CD4-positive, alpha-beta T cell treated with Interferon alpha-2 for 1 hour (primary cell): ENCODE results near the gene CRAMP1.
A peak's percentile ranks its signal among the peaks of the same experiment; 100 is the strongest.

Experiments
- DNase-seq, 2 donors: peaks; one replicate each; pipeline ENCODE4 v3.0.0-alpha.2; 2020 to 2022

CRAMP1 gene

DNA sequence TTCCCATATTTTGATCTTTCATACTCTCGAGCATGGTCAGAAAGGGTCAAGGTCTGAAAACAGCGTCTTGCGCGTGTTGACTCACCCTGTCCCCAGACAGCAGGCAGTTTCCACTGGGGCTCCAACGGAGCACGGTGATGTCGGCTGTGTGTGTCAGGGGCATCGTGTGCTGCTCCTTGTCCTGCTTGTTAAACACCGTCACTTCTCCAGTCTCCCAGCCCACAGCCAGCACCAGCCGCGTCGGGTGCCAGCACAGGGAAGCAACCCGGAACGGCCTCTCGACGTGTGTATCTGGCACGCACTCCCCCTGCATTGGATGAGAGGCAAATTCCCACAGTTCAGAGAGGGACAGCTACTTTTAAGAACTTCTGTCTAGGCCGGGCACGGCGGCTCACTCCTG lies 9.9 kb upstream of the CRAMP1 start:
- no peak for DNase-seq

DNA sequence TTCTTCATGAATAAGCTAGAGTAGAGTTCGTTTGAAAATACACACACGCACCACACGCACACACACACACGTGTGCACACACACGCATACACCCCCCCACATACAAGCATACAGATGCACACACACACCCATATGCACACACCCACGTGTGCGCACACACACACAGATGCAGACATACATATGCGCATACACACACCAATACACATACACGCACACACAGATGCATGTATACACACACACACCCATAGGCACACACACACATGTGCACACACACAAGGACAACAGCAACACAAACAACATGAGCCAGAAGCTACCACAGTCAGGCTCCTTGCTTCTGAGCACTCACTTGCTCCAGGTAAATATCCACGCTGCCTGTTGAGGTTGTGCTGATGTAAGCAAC lies 5.4 kb upstream of the CRAMP1 start:
- DNase-seq = no peak

DNA sequence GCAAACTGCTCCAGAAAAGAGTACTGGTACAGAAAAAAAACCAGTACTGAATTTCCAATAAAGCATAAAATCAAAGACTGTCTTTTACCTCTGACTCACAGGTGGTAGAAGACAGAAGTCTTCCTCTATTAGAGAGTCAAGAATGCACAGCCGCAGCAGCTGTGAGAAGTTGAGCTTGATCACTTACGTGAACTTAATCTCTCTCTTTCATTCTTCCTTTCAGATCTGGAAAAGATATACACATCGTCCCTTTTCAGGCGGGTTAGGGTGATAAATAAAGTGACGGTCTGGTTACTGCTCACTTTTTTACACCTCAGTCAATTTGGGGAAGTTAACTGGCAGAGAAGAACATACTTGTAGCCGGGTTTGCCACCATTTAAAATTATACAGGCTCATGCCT lies 4.2 kb upstream of the CRAMP1 start:
- DNase-seq = no peak

DNA sequence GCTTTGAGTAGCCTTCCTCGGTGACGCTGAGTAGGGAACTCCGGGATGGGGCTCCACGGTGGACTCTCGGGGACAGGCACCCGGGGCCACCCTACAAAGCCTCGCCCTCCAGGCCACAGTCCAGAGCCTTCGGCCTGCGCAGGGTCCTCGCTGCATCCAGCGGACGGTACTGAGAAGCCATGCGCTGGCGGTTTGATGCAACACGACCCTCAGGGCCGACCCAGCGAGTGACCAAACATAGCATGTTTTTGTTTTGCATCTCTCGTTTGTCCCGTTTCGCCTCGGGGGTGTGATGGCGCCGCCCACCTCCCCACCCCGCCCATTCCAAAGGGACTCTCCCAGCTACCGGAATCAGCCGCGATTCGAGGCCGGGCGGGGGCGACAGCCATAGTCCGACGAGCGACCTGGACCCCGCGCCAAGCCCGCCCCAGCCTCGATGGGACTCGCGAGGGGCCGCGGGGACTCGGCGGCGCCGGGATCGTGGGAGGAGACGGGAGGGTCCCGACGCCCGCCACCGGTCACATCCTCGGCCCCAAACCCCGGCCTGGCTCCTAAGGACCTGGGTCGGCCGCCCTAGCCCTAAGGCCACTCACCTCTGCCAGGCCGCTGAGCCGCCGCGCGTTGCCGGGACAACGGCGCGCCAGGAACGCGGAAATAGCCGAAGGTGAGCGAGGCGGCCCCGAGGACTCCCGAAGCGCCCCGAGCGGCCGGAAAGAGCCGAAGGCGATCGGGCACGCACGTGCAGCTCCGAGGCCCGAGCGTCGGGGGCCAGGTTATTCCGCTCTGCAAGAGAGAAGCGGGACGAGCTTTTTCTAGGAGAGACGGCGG lies 1.9 kb upstream of the CRAMP1 start:
- DNase-seq = peak; percentile 89 to 92

DNA sequence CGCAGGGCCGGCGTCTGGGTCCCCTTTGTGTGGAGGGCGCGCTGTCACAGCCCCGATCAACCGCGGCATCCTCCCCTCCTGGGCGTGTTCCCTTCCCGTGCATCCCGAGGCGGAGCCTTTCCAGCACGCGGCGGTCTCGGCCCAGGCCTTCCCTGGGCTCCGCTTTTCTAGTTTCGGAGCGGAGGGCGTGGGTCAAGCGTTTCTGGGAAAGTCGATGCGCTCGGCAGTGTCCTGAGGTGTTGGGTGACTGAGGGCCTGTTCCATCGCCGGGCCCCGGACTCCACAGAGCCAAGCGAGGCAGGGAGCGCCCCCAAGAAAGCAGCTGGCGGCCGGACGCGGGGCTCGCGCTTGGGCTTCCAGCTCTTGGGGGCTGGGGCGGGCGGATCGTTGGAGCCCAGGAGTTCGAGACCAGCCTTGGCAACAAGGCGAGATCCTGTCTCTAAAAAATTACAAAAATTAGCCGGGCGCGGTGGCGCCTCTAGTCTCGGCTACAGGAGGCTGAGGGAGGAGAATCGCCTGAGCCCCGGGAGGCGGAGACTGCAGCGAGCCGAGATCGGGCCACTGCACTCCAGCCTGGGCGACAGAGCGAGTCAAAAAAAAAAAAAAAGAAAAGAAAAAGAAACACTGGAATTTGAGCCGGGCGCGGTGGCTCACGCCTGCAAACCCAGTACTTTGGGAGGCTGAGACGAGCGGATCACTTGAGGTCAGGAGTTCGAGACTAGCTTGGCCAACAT lies 1.1 kb upstream of the CRAMP1 start:
- no peak for DNase-seq

DNA sequence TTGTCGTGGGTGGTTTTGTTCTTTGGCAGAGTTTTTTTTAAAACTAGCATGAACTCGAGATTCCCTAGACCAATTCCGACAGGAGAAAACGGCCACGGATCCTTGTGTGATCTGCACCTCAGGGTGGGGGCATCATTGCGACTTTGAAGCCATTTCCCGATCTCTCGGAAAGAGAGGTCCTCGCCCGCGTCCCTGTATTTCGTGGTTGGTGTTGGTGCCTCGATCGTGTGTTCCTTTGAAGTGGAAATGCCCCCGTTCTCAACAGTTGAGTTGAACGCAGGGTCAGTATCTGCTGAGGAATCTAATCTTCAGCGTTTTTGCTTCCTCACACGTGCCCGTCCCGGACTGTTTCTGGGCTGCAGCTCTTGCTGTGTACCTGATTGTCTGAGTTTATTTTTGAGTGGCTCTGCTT lies 1.1 kb downstream of the CRAMP1 start:
- DNase-seq = peak in 1 of 2 donors; percentile 17

DNA sequence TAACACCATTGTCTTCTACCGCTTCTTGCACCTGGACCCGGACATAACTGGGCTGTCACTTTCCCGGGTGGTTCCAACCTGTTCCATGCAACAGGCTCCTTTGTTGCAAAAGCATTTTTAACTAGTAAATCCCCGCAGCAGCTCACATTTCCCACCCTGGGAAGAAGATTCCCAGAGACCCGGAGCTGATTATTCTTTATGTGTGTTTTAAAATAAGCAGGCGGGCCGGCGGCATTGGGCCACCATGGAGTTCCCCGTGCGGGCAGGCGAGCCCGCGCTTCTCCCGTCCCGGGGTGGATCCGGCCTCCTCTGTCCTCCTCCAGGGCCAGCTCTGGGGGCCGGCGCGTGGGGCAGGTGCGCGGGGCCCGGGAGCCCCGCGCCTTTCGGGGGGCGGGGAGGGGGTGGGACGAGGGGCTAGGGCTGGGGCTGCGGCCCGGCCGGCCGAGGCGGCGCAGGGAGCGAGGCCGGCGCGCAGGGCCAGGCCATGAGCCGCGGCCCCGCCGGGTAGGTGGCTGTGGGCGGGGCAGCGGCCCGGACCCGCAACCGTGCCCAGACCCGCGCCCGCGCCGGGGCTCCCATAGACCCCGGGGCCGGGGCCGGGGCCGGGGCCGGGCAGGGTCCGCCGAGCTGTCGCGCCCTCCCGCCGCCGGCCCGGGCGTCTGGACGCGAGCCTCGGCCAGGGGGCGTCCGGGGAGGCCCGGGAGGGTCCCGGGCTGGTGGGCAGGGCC lies 1.7 kb downstream of the CRAMP1 start:
- DNase-seq = peak in 1 of 2 donors; percentile 10

DNA sequence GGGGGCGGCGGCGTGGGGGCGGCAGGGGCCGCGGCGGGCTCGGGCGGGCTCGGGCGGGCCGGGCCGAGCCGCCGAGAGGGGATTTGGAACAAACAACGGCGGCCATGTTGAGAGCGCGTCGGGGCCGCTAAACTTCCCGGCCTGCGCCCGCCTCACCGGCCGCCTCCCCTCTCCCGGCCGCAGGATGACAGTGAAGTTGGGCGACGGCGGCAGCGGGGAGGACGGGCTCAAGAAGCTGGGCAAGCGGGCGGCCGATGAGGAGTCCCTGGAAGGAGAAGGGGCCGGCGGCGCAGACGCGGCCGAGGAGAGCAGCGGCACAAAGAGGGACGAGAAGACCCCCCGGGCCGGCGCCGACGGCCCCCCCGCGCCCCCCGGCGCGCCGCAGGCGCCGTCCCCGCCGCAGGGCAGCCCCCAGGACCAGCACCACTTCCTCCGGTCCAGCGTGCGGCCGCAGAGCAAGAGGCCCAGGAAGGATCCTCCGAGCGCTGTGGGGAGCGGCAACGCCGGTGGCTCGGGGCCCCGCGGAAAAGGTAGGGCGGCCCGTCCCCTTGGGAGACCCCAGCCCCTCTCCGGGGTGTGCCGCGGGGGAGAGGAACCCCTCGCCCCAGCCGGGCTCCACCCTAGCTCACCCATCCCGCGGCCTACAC lies 2.4 kb downstream of the CRAMP1 start:
- peak in 1 of 2 donors; percentile 21 for DNase-seq

DNA sequence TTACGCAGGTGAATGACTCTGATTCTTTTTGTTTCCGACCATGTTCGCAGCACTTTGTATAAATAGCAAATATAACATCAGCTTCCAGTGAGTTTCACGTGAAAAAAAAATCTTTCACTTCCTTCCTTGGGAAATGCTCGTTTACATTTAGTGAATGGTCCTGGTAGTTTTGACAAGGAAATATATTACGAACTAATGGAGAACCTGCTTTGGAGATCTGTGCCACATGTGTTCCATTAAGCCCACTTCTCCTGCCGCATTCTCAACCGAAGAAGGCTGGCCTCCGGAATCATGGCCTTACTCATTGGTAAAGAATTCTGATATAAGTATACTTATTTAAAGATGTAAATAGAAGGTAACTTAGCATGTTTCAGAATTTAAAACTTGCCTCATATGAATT lies 3.6 kb downstream of the CRAMP1 start:
- DNase-seq = no peak

DNA sequence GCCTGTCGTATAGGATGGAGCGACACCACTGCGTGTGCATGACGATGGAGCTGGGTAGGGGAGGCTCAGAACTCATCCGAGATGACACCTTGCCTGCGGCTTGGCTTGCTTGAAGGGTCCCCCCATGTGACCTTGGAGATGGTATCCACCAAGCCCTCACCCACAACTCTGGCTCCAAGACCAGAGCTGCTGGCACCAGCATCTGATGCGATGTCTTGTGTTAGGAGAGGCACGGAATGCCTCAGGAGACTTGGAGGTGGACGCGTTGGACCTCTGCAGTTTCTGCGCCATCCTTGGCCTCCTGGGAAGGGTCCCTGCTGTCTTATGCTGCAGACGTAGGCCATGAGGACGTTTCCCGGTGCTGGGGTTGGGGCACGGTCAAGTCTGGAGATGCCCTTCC lies 7.8 kb downstream of the CRAMP1 start:
- DNase-seq = no peak

DNA sequence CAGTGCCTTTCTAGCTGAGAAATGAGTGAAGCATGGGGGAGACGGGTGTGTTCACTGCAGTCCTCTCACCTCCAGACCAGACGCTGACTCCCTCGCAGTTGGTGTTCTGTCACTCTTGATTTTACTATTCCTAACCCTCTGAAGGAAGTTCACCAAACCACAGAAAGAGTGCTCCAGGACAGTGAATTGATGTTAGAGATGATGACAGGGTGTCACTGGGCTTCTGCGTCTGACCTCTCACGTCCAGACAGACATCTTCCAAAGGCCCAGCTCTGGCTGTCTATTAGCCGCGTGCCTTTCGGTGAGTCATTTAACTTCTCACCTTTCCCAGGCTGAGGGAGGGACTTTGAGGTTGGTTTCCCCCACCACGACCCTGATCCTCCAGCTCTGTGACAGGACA lies 8.2 kb downstream of the CRAMP1 start:
- DNase-seq = no peak

DNA sequence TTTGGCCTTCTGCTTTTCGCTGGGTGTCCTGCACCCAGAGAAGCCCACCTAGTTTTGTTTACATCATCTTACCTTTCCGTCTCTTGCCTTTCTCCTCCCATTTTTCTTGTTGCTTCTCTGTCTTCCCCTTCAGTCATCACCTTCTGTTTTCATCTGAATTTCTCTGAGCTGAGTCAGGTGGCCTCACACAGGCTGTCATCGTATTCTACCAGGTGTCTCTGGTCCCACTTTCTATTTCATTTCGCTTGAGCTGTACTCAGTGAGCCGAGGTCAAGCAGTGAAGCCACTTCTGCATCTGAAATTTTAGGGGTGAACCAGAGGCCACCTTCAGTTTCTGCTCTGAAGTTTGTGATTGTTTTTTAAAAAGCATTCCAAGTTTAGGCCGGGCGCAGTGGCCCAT lies 9.7 kb downstream of the CRAMP1 start:
- no peak for DNase-seq

DNA sequence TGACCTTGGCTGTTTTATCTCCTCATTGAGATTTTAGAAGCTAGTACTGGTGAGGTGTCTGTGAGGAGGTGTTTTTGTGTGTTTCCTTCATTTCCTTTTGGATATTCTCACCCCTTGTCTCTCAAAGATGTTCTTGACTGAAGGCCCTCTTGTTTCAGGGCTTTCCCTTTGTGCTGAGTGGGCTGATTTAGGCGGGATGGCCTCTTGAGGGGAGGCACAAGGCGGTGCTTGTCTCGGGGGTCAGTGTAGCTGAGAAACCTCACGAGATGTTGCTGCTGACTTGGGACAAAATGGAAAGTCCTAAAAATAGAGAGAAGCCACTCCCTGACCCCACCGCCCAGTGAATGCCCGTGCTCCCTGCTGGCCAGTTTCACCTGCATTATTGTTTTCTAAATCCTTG lies 14.2 kb downstream of the CRAMP1 start:
- DNase-seq = no peak

DNA sequence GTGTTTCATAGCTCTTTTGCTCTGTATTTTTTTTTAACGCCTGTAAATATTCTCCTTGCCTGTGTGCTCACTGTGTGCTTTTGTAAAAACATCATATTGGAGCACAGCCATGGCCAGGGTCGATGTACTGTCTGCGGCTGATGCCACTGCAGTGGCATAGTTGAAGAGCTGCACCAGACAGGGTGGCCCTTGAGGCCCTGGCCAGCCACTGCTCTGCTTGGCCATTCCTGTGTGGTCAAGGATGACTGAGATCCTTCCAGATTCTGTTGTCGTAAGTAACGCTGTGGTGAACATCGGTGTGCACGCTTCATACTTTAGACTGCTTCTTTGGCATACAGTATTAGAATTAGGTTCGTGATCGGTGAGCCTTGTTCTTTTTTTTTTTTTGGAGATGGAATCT lies 14.6 kb downstream of the CRAMP1 start:
- DNase-seq = no peak

DNA sequence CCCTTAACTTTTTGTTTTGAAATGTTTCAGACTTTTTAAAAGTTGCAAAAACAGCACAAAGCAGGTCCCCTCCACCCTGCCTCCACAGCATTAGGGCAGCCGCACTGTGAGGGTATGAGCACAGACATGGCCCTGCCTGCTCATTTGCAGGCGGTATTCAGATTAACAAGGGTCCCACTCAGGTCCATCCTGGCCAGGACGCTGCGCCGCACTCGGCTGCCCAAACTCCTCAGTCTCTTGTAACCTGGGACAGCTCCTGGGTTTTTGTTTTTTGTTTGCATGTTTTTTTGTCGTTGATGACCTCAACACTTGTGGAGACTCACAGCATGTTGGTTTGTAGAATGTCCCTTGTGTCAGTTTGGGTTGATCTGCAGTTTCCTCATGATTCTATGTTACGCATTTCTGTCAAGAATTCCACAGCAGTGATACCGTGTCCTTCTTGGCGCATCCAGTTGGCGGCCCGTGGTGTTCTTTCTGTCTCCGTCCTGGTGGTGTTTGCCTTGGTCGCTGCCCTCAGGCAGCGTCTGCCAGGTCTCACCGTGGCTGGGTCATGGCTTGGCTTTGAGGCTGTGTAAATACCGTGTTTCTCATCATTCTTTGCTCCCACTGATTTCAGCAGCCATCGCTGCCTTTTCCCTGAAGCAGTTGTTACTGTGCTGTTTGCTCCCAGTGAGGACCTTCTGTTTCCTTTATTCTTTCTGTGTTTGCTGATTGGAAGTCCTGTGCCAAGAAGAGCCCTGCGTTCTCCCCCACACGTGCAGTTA lies 18.5 kb downstream of the CRAMP1 start:
- DNase-seq = no peak

DNA sequence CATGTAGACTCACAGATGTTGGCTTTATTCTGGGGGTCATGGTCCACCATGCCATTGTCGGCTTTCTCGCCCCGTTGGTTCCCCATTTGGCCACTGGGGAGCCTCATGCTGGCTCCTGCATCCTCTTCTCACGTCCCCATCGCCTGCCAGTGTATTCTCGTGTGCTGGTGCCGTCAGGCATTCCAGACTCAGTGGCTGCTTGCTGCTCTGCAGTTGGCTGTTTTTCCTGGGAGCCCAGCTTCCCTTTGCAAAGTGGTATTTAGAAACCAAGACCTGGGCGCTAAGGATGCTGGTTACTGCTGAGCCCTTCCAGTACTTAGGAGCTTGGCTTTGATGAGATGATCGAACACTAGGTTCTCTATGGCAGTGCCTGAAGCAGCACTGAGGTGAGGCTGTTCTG lies 19.1 kb downstream of the CRAMP1 start:
- DNase-seq = no peak

DNA sequence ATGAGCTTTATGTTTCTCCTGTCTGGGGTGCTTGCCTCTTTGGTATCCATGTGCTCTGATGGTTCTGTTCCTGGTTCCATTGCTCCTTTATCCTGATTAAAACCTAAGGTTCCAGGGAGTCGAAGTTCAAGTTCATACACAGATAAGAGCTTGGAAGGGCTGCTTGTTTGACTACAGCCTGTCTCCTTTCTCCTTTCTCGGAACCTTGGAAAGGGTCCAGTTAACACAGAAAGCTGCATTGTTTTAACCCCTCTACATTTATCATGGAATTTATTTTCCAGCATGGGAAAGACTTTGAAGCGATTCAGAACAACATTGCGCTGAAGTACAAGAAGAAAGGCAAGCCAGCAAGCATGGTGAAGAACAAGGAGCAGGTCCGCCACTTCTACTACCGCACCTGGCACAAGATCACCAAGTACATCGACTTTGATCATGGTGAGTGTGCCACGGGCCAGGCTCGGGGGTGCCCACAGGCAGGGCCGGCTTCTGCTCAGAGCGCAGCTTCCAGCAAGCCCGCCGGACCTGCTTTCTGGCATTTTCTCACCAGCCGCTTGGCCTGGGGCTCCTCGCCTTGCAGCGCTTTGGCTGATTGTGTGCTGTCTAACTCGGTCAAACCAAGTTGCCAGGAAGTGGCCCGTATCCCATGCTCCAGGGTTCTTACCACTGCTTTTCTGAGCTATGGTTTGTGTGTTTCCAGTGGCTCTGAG lies 19.9 kb downstream of the CRAMP1 start:
- DNase-seq = no peak

DNA sequence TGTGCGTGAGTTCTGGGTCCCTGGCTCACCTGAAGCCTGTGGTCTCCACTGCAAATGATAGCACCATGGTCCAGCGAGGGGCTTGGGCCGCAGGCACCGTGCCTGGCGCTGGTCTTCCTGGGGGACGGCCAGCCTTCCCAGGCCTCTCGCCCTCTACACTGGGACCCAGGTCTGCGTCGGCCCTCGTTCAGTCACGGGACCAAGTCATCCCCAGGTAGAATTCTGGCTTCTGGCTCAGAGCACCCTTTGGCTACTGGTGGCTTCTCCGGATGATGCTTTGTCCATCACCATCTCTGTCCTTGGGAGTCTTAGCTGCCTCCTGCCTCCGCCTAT lies 20.4 kb downstream of the CRAMP1 start:
- no peak for DNase-seq

DNA sequence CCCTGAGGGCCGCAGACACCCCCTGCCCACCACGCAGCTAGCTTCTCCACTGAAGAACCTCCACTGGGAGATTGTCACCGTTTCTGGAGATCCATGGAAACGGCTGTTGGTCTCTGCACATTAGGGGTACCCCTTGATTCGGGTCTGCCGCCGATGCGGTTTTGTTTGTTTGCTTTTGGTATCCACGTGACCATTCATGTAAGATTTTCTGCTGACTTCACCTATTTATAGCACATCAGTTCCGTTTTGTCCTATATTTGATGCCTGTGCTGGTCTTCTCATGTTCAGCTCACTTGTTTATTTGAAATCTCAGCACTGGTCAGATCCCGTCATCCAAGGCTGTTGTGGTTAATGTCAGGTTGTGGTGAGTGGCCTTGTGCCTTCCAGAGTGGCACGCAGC lies 21.1 kb downstream of the CRAMP1 start:
- DNase-seq = no peak

DNA sequence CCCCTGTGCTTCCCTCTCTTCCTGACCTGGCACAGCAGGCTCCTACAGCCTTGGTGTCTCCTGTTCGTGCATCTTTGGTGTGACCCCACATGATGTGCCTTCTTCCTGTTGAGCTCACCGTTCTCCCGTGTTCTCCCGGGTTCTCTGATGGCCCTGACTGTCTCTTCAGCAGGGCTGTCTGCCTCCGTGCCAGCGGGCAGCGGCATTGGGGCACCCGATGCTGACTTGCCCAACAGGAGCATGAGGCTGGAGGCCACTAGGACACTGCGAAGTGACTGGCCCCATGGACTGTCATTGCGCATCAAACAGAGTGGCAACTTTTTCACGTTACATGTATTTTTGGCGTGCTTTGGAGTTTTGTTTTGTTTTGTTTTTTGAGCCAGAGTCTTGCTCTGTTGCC lies 22.4 kb downstream of the CRAMP1 start:
- DNase-seq = no peak

DNA sequence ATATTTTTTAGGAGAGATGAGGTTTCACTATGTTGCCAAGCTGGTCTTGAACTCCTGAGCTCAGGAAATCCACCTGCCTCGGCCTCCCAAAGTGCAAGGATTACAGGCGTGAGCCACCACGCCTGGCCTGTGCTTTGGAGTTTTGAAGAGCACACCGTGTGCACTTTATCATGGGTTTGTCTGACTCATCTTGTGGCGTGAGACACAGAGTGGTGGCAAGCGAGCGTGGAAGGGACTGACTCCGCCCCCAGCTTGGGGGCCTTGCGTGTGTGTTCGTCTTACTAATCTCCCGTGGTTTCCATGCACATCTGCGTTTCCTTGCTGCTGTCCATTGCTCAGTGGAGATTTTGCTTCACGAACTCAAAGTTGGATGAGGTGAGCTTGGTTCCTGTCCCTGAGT lies 22.9 kb downstream of the CRAMP1 start:
- no peak for DNase-seq

DNA sequence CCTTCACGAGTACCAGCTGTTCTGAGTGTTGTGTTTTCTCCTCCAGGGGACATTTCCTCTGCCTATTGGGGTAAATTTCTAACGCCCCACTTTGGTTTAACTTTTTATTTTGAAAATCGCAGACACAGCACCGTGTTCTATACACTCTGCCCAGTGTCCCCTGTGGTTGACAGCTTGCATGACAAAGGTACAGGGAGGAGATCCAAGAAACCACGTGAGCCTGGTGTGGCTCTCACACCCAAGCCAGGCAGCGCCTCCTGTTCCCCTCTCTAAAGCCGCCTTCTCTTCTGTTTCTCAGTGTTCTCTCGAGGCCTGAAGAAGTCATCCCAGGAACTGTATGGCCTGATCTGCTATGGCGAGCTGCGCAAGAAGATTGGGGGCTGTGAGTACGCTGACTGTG lies 25.4 kb downstream of the CRAMP1 start:
- peak in 1 of 2 donors; percentile 8 for DNase-seq
